ENCODE measurements around the gene SUMO3. TPM values are rescaled to one million over a fixed set of nuclear protein-coding genes. Genes with fewer than 3 reads are reported as not detected.
A peak's percentile ranks its signal among the peaks of the same experiment; 100 is the strongest.

Gene SUMO3
- total RNA-seq = 10 to 100 TPM; 52.6 to 86.2 TPM

GRCh38 chr21:44817914-44818639, at the start of gene SUMO3:
SUMO3 (minus strand) TSS chr21:44818062; CDS start chr21:44817968, 94 bp downstream.
- Mint-ChIP-seq H3K4me3 (peak within 1 kb of the TSS; percentile 78), H3K4me1 (peaks cover 7% of the 10 kb centered on the region), H3K9me3 (no peaks in the 10 kb centered on the region)

GRCh38 chr21:44867464-44867863, 49.6 kb upstream of the SUMO3 start:
- no peaks in the 10 kb centered on the region for H3K27me3 Mint-ChIP-seq
- peaks cover 55% of the 10 kb centered on the region for H3K4me1 Mint-ChIP-seq
- H3K4me3 Mint-ChIP-seq = peak overlapping the region; percentile 94
- peaks cover 66% of the 10 kb centered on the region for H3K36me3 Mint-ChIP-seq (ENCODE audit: low read depth)
- H3K9me3 Mint-ChIP-seq = peaks cover 3% of the 10 kb centered on the region
- ATAC-seq (replicated peaks) = no peak
- peak overlapping the region; percentile 97 for H3K27ac Mint-ChIP-seq

More at GRCh38 chr21:44817914-44818639, at the start of gene SUMO3:
- Mint-ChIP-seq H3K36me3 (ENCODE audit: low read depth) (peaks cover 12% of the 10 kb centered on the region), H3K27ac (no peak within 1 kb of the TSS), H3K27me3 (no peaks in the 10 kb centered on the region)
- ATAC-seq (replicated peaks) = peak; percentile 79

- peak overlapping the region; percentile 94 for H3K4me3 Mint-ChIP-seq
Observed at GRCh38 chr21:44866780-44867179, 48.9 kb upstream of the SUMO3 start.

GRCh38 chr21:44865561-44866280, 47.9 kb upstream of the SUMO3 start:
- peaks cover 3% of the 10 kb centered on the region for H3K9me3 Mint-ChIP-seq
- peak; percentile 74 for ATAC-seq (replicated peaks)
- H3K27ac Mint-ChIP-seq = peak overlapping the region; percentile 94
- peak overlapping the region; percentile 94 for H3K4me3 Mint-ChIP-seq
- H3K36me3 Mint-ChIP-seq (ENCODE audit: low read depth) = peaks cover 72% of the 10 kb centered on the region
- H3K4me1 Mint-ChIP-seq = peaks cover 49% of the 10 kb centered on the region
- H3K27me3 Mint-ChIP-seq = no peaks in the 10 kb centered on the region

More at GRCh38 chr21:44866780-44867179, 48.9 kb upstream of the SUMO3 start:
- peaks cover 3% of the 10 kb centered on the region for H3K9me3 Mint-ChIP-seq
- H3K36me3 Mint-ChIP-seq (ENCODE audit: low read depth) = peaks cover 66% of the 10 kb centered on the region
- peaks cover 51% of the 10 kb centered on the region for H3K4me1 Mint-ChIP-seq
- no peaks in the 10 kb centered on the region for H3K27me3 Mint-ChIP-seq
- no peak for ATAC-seq (replicated peaks)
- peak overlapping the region; percentile 94 for H3K27ac Mint-ChIP-seq

- no peak for ATAC-seq (replicated peaks)
- peaks cover 88% of the 10 kb centered on the region for H3K36me3 Mint-ChIP-seq (ENCODE audit: low read depth)
- H3K27me3 Mint-ChIP-seq = no peaks in the 10 kb centered on the region
- no peaks in the 10 kb centered on the region for H3K9me3 Mint-ChIP-seq
- H3K4me3 Mint-ChIP-seq = no peak overlapping the region
- H3K27ac Mint-ChIP-seq = peak overlapping the region; percentile 76
- peaks cover 36% of the 10 kb centered on the region for H3K4me1 Mint-ChIP-seq
Observed at GRCh38 chr21:44862869-44863685, 45.2 kb upstream of the SUMO3 start.

GRCh38 chr21:44858791-44859190, 40.9 kb upstream of the SUMO3 start:
- no peak overlapping the region for H3K4me3 Mint-ChIP-seq
- H3K27ac Mint-ChIP-seq = peak overlapping the region; percentile 14
- H3K4me1 Mint-ChIP-seq = peaks cover 22% of the 10 kb centered on the region
- ATAC-seq (replicated peaks) = no peak
- H3K27me3 Mint-ChIP-seq = no peaks in the 10 kb centered on the region
- peaks cover 100% of the 10 kb centered on the region for H3K36me3 Mint-ChIP-seq (ENCODE audit: low read depth)
- H3K9me3 Mint-ChIP-seq = no peaks in the 10 kb centered on the region

- no peak for ATAC-seq (replicated peaks)
- Mint-ChIP-seq H3K36me3 (ENCODE audit: low read depth) (peaks cover 100% of the 10 kb centered on the region), H3K9me3 (no peaks in the 10 kb centered on the region), H3K27ac (peak overlapping the region; percentile 14), H3K4me1 (peaks cover 18% of the 10 kb centered on the region), H3K27me3 (no peaks in the 10 kb centered on the region), H3K4me3 (no peak overlapping the region)
Observed at GRCh38 chr21:44858291-44858690, 40.4 kb upstream of the SUMO3 start.

GRCh38 chr21:44857127-44857892, 39.4 kb upstream of the SUMO3 start:
- no peaks in the 10 kb centered on the region for H3K9me3 Mint-ChIP-seq
- no peaks in the 10 kb centered on the region for H3K27me3 Mint-ChIP-seq
- H3K36me3 Mint-ChIP-seq (ENCODE audit: low read depth) = peaks cover 100% of the 10 kb centered on the region
- ATAC-seq (replicated peaks) = no peak
- no peak overlapping the region for H3K27ac Mint-ChIP-seq
- no peak overlapping the region for H3K4me3 Mint-ChIP-seq
- H3K4me1 Mint-ChIP-seq = peaks cover 18% of the 10 kb centered on the region

- H3K27ac Mint-ChIP-seq = peak overlapping the region; percentile 68
- H3K4me1 Mint-ChIP-seq = peaks cover 10% of the 10 kb centered on the region
- no peaks in the 10 kb centered on the region for H3K9me3 Mint-ChIP-seq
- peaks cover 100% of the 10 kb centered on the region for H3K36me3 Mint-ChIP-seq (ENCODE audit: low read depth)
- H3K27me3 Mint-ChIP-seq = no peaks in the 10 kb centered on the region
- H3K4me3 Mint-ChIP-seq = no peak overlapping the region
- no peak for ATAC-seq (replicated peaks)
Observed at GRCh38 chr21:44856131-44856530, 38.3 kb upstream of the SUMO3 start.

GRCh38 chr21:44855572-44855971, 37.7 kb upstream of the SUMO3 start:
- H3K27ac Mint-ChIP-seq = no peak overlapping the region
- no peak overlapping the region for H3K4me3 Mint-ChIP-seq
- peaks cover 7% of the 10 kb centered on the region for H3K4me1 Mint-ChIP-seq
- H3K27me3 Mint-ChIP-seq = no peaks in the 10 kb centered on the region
- peaks cover 100% of the 10 kb centered on the region for H3K36me3 Mint-ChIP-seq (ENCODE audit: low read depth)
- ATAC-seq (replicated peaks) = no peak
- no peaks in the 10 kb centered on the region for H3K9me3 Mint-ChIP-seq

- Mint-ChIP-seq H3K27me3 (no peaks in the 10 kb centered on the region), H3K9me3 (no peaks in the 10 kb centered on the region), H3K4me3 (no peak overlapping the region), H3K27ac (peak overlapping the region; percentile 22), H3K4me1 (peaks cover 7% of the 10 kb centered on the region), H3K36me3 (ENCODE audit: low read depth) (peaks cover 100% of the 10 kb centered on the region)
- ATAC-seq (replicated peaks) = no peak
Observed at GRCh38 chr21:44854664-44855446, 37.0 kb upstream of the SUMO3 start.

GRCh38 chr21:44854391-44854663, 36.5 kb upstream of the SUMO3 start:
- peak overlapping the region; percentile 22 for H3K27ac Mint-ChIP-seq
- H3K9me3 Mint-ChIP-seq = no peaks in the 10 kb centered on the region
- ATAC-seq (replicated peaks) = no peak

GRCh38 chr21:44853601-44854390, 35.9 kb upstream of the SUMO3 start:
- H3K27me3 Mint-ChIP-seq = no peaks in the 10 kb centered on the region
- peak overlapping the region; percentile 22 for H3K27ac Mint-ChIP-seq
- H3K9me3 Mint-ChIP-seq = no peaks in the 10 kb centered on the region
- H3K4me3 Mint-ChIP-seq = no peak overlapping the region
- ATAC-seq (replicated peaks) = no peak
- H3K4me1 Mint-ChIP-seq = peaks cover 7% of the 10 kb centered on the region
- H3K36me3 Mint-ChIP-seq (ENCODE audit: low read depth) = peaks cover 98% of the 10 kb centered on the region

More at GRCh38 chr21:44854391-44854663, 36.5 kb upstream of the SUMO3 start:
- Mint-ChIP-seq H3K27me3 (no peaks in the 10 kb centered on the region), H3K36me3 (ENCODE audit: low read depth) (peaks cover 100% of the 10 kb centered on the region), H3K4me3 (no peak overlapping the region), H3K4me1 (peaks cover 7% of the 10 kb centered on the region)
